Measurements from ENCODE around the gene DGKQ.
"Not testable (repeated sequence)": the region's sequence is repeated elsewhere in the genome, so short reads cannot be mapped to it uniquely, and the experiment has no call there.

DGKQ gene

GRCh38 chr4:925771-926500 is 47.4 kb downstream of the DGKQ start:
- DNase-seq (ENCODE audit: low read depth in 2 of 2) = no peak

GRCh38 chr4:925171-925570 is 48.2 kb downstream of the DGKQ start:
- DNase-seq (ENCODE audit: low read depth in 2 of 2) = no peak

- DNase-seq (ENCODE audit: low read depth in 2 of 2) = peak in 1 of 2 experiments; percentile 12
Measured at GRCh38 chr4:924107-925096, 49.0 kb downstream of the DGKQ start.

GRCh38 chr4:921830-922331 is 51.5 kb downstream of the DGKQ start:
- no peak for DNase-seq (ENCODE audit: low read depth in 2 of 2)

GRCh38 chr4:919004-919680 is 54.2 kb downstream of the DGKQ start:
- not testable (repeated sequence) for DNase-seq (ENCODE audit: low read depth in 2 of 2)

- DNase-seq (ENCODE audit: low read depth in 2 of 2) = not testable (repeated sequence)
Measured at GRCh38 chr4:918591-918990, 54.8 kb downstream of the DGKQ start.

- DNase-seq (ENCODE audit: low read depth in 2 of 2) = no peak
Measured at GRCh38 chr4:917992-918391, 55.4 kb downstream of the DGKQ start.

- no peak for DNase-seq (ENCODE audit: low read depth in 2 of 2)
Measured at GRCh38 chr4:917466-917865, 55.9 kb downstream of the DGKQ start.

GRCh38 chr4:915595-915994 is 57.8 kb downstream of the DGKQ start:
- no peak for DNase-seq (ENCODE audit: low read depth in 2 of 2)

GRCh38 chr4:915041-915474 is 58.3 kb downstream of the DGKQ start:
- no peak for DNase-seq (ENCODE audit: low read depth in 2 of 2)

GRCh38 chr4:914531-914930 is 58.8 kb downstream of the DGKQ start:
- DNase-seq (ENCODE audit: low read depth in 2 of 2) = no peak

GRCh38 chr4:913280-913618 is 60.1 kb downstream of the DGKQ start:
- no peak for DNase-seq (ENCODE audit: low read depth in 2 of 2)

GRCh38 chr4:912548-913279 is 60.7 kb downstream of the DGKQ start:
- DNase-seq (ENCODE audit: low read depth in 2 of 2) = no peak

- no peak for DNase-seq (ENCODE audit: low read depth in 2 of 2)
Measured at GRCh38 chr4:911871-912490, 61.4 kb downstream of the DGKQ start.

- no peak for DNase-seq (ENCODE audit: low read depth in 2 of 2)
Measured at GRCh38 chr4:911221-911751, 62.1 kb downstream of the DGKQ start.

- no peak for DNase-seq (ENCODE audit: low read depth in 2 of 2)
Measured at GRCh38 chr4:910366-911091, 62.8 kb downstream of the DGKQ start.

- DNase-seq (ENCODE audit: low read depth in 2 of 2) = no peak
Measured at GRCh38 chr4:909821-910220, 63.5 kb downstream of the DGKQ start.

- no peak for DNase-seq (ENCODE audit: low read depth in 2 of 2)
Measured at GRCh38 chr4:909131-909571, 64.2 kb downstream of the DGKQ start.
